ENCODE results near the gene PFKFB2. TPM values are rescaled to one million over a fixed set of nuclear protein-coding genes. Genes with fewer than 3 reads are reported as not detected.

Gene PFKFB2
- total and polyA plus RNA-seq, 2 of the 8 experiments (the other 6 are each of a cell fraction or from before 2014, with no cell fraction given): 6.7 to 19.1 TPM

DNA sequence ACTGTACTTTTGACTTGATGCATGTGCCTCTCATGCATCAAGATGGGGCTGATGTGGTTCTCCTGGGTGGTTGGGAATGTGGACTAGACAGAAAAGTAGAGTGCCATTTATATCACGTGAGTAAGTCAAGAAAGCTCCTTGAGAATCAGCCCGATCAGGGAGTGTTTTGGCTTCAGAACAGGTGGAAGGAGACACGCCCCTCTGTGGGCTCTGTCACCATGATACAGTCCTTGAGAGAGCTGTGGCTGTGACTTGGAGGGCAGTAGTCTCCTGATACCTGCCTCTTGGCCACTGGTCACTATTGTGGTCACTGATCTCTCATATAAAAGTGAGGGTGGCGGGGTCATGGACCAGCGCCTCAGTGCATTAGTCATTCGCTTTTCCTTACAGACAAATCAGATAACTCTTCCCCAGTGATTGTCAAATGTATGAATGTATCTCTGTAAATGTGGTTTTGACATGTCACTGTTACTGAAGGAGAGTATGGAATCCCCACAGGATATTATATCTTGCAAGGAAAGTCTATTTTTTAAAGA, 26.7 kb downstream of the PFKFB2 start (continued):
- TF ChIP-seq USF2 (IDR thresholded peaks at IDR 0.05; ENCODE audit: low read length): no peak
- TF ChIP-seq POU5F1 (IDR thresholded peaks at IDR 0.05; ENCODE audit: low read depth, low read length): no peak
- TF ChIP-seq EGR1 (IDR thresholded peaks at IDR 0.05; ENCODE audit: borderline replicate concordance, low read depth, low read length): no peak
- TF ChIP-seq SP2 (IDR thresholded peaks at IDR 0.05; ENCODE audit: low read length): no peak
- TF ChIP-seq SIRT6 (IDR thresholded peaks at IDR 0.05; ENCODE audit: low read length): no peak
- no peak for TF ChIP-seq SP1 (IDR thresholded peaks at IDR 0.05; ENCODE audit: low read depth, low read length)

Measured in H1 (cell line).